Measurements from ENCODE around the gene GGA3. TPM values are rescaled to one million over a fixed set of nuclear protein-coding genes. Genes with fewer than 3 reads are reported as not detected.
"Not testable (repeated sequence)": the region's sequence is repeated elsewhere in the genome, so short reads cannot be mapped to it uniquely, and the experiment has no call there.

GGA3 gene
- total RNA-seq, 2 experiments from 2014 or later = 68.5 to 70.7 TPM

DNA sequence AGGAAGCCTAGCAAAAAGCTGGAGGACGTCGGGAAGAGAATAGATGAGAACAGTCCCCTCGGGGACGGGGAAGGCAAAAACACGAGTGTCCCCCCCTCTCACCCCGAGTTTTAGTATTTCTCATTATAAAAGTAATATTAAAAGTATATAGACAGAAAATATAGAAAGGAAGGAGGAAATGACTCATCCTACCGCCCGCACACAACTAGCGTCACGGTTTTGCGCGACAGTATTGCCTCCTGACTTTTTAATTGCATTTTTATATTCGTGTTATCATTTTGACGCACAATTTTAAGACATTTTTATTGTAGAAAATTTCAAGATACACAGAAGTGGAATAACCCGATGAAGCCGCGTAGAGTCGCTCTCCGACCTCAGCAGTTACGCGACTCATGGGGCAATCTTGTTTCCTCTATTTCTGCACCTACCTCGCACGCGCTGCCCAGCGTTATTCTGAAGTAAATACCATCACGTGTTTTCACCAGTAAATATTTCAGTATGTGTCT lies 28.5 kb upstream of the GGA3 start:
- Mint-ChIP-seq H3K36me3 (peaks cover 20% of the 10 kb centered on the region), H3K4me1 (ENCODE audit: low read depth) (peaks cover 27% of the 10 kb centered on the region), H3K27ac (peak overlapping the region; percentile 100), H3K9me3 (no peaks in the 10 kb centered on the region), H3K27me3 (no peaks in the 10 kb centered on the region), H3K4me3 (peak overlapping the region; percentile 96)
- peak; percentile 85 for DNase-seq
- ChIA-PET POLR2A (interaction anchor here (0.8 to 2.8 kb wide), 15 partner anchors 8 to 417 kb away, joined by 3 to 40 read pairs (median 4); partner anchors contain the start of genes FDXR, GGA3, GRB2 and MIF4GD), CTCF (interaction anchor here (0.8 to 2.9 kb wide), 21 partner anchors 8 to 329 kb away, joined by 3 to 56 read pairs (median 7); partner anchors contain the start of genes GGA3, GRB2, MIF4GD and MRPS7)
- intact Hi-C loops (cut with micrococcal nuclease) = loop anchor here (1.0 to 10.0 kb wide), 12 partner anchors 7 to 495 kb away; partner anchors contain the start of genes CASKIN2, GGA3, GRB2 and MIF4GD

DNA sequence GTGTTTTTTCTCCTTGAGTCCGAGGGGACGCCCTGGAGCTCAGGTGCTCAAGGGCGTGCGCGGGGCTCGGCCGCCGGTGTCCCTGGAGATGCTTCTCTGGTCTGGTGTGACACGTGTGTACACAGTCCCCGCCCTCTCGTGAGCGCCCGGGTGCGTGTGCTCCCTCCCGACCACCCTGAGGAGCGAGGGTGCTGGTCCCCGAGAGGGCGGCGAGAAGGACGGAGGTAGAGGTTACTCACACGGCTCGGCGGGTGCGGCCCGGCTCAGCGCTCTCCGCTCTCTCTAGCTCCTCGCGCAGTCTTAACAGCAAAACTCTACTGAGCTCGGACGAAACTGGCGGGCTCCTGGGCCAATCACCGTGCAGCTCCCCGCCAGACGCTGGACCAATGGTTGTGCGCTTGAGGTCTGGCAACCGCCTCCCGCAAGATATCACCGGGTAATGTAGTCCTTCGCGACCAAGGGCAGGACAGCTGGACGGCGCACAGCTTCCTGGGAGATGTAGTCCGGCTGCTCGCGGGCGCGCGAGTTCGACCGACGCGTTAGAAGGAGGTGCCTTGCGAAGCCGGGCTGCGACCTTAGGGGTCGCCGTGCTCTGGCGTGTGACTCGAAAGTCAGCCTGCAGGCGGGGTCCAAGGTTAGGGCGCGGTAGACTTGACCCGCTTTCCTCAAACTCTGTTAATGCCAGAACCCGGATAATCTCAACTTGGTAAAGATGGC lies 27.9 kb upstream of the GGA3 start, which contains the start of gene SLC25A19:
Gene SLC25A19 (minus strand): TSS at position 319 of the 717 bp plus-strand sequence. CDS start 2,669 bp downstream, outside the sequence.
- H3K4me1 Mint-ChIP-seq (ENCODE audit: low read depth) = peaks cover 21% of the 10 kb centered on the region
- H3K36me3 Mint-ChIP-seq = peaks cover 21% of the 10 kb centered on the region
- intact Hi-C loops (cut with micrococcal nuclease) = loop anchor here (1.0 to 5.0 kb wide), 10 partner anchors 8 to 255 kb away; partner anchors contain the start of genes CASKIN2, GGA3, GRB2 and MIF4GD
- peak; percentile 99 for DNase-seq
- H3K27me3 Mint-ChIP-seq = no peaks in the 10 kb centered on the region
- peak within 1 kb of the TSS; percentile 100 for H3K27ac Mint-ChIP-seq
- H3K9me3 Mint-ChIP-seq = no peaks in the 10 kb centered on the region
- H3K4me3 Mint-ChIP-seq = peak within 1 kb of the TSS; percentile 96
- ChIA-PET CTCF (interaction anchor here (0.8 to 2.9 kb wide), 23 partner anchors 8 to 328 kb away, joined by 3 to 56 read pairs (median 6); partner anchors contain the start of genes GGA3, GRB2, LLGL2 and MIF4GD), POLR2A (interaction anchor here (0.8 to 2.8 kb wide), 18 partner anchors 8 to 416 kb away, joined by 3 to 40 read pairs (median 4); partner anchors contain the start of genes FDXR, GGA3, GRB2 and MIF4GD)

DNA sequence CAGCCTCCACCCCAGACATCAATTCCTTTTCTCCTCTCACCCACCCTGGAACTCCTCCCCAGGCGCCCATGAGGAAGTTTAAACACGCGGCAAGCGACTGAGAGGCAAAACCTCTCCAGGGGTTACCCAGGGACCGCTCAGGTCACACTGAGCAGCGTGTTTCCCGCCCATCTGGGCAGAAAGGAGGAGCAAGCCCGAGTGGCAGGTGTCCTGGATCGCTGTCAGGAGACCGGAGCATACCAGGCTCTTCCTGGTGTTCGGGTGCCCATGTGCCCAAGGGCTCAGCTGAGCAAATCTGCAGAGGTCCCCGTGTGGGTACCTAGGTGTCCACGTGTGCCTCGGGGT lies 27.3 kb upstream of the GGA3 start:
- H3K27ac Mint-ChIP-seq = peak overlapping the region; percentile 100
- ChIA-PET CTCF (interaction anchor here (0.8 to 2.9 kb wide), 21 partner anchors 9 to 328 kb away, joined by 3 to 56 read pairs (median 7); partner anchors contain the start of genes GGA3, GRB2, LLGL2 and MIF4GD), POLR2A (interaction anchor here (0.8 to 2.8 kb wide), 18 partner anchors 9 to 416 kb away, joined by 3 to 40 read pairs (median 4); partner anchors contain the start of genes FDXR, GGA3, GRB2 and MIF4GD)
- peaks cover 25% of the 10 kb centered on the region for H3K36me3 Mint-ChIP-seq
- H3K4me1 Mint-ChIP-seq (ENCODE audit: low read depth) = peaks cover 20% of the 10 kb centered on the region
- no peaks in the 10 kb centered on the region for H3K27me3 Mint-ChIP-seq
- peak; percentile 66 for DNase-seq
- H3K9me3 Mint-ChIP-seq = no peaks in the 10 kb centered on the region
- peak overlapping the region; percentile 96 for H3K4me3 Mint-ChIP-seq
- intact Hi-C loops (cut with micrococcal nuclease) = loop anchor here (1.0 to 5.0 kb wide), 10 partner anchors 9 to 254 kb away; partner anchors contain the start of genes CASKIN2, GGA3, GRB2 and MIF4GD

DNA sequence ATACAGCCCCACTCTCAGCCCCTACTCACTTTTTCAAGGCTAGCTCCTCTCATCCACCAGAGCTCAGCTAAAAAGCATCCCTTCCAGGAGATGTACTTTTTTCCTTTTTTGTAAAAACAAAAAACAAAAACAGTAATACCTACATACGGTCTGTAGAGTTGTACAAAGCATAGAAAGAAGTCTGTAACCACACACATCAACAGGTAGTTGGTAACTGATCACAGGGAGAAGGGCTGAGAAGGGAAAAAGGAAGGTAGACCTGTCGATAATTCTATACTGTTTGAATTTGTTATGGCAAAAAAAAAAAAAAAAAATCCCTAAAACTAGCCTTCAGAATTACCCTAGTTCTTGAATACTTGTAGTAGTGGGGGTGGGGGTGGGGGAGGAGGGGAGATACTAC lies 27.0 kb upstream of the GGA3 start:
- no peaks in the 10 kb centered on the region for H3K27me3 Mint-ChIP-seq
- H3K9me3 Mint-ChIP-seq = no peaks in the 10 kb centered on the region
- H3K4me3 Mint-ChIP-seq = peak overlapping the region; percentile 96
- peak overlapping the region; percentile 100 for H3K27ac Mint-ChIP-seq
- peaks cover 28% of the 10 kb centered on the region for H3K36me3 Mint-ChIP-seq
- ChIA-PET CTCF (interaction anchor here (1.0 to 2.9 kb wide), 11 partner anchors 9 to 327 kb away, joined by 4 to 56 read pairs (median 7); partner anchors contain the start of genes GGA3, MIF4GD, MRPS7 and TSEN54), POLR2A (interaction anchor here (0.9 to 2.8 kb wide), 12 partner anchors 9 to 415 kb away, joined by 3 to 40 read pairs (median 4); partner anchors contain the start of genes FDXR, GGA3, GRB2 and MIF4GD)
- no peak for DNase-seq
- intact Hi-C loops (cut with micrococcal nuclease) = loop anchor here (5.0 kb wide), 2 partner anchors 106 to 229 kb away; partner anchors contain the start of genes CASKIN2, SUMO2 and TSEN54
- H3K4me1 Mint-ChIP-seq (ENCODE audit: low read depth) = peaks cover 20% of the 10 kb centered on the region

DNA sequence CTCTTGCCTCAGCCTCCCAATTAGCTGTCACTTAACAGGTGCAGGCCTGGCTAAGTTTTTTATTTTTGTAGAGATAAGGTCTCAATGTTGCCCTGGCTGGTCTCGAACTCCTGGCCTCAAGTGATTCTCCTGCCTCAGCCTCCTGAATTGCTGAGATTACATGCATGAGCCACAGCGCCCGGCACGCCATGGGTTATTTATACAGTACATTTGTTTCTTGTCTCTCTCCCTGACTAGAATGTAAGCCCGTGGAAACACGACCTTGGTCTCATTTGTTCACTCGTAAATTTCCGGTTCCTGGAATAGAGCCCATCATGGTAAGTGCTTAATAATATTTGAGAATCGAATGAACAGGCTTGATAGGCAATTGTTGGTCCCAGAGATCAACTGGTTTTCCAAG lies 25.8 kb upstream of the GGA3 start:
- ChIA-PET POLR2A (no interaction called here), CTCF (no interaction called here)
- intact Hi-C loops (cut with micrococcal nuclease) = loop anchor here (5.0 kb wide), 2 partner anchors 105 to 230 kb away; partner anchors contain the start of genes CASKIN2, SUMO2 and TSEN54
- Mint-ChIP-seq H3K27ac (no peak overlapping the region), H3K4me3 (peak overlapping the region; percentile 8), H3K9me3 (no peaks in the 10 kb centered on the region), H3K4me1 (ENCODE audit: low read depth) (peaks cover 20% of the 10 kb centered on the region), H3K36me3 (peaks cover 30% of the 10 kb centered on the region), H3K27me3 (no peaks in the 10 kb centered on the region)
- no peak for DNase-seq

DNA sequence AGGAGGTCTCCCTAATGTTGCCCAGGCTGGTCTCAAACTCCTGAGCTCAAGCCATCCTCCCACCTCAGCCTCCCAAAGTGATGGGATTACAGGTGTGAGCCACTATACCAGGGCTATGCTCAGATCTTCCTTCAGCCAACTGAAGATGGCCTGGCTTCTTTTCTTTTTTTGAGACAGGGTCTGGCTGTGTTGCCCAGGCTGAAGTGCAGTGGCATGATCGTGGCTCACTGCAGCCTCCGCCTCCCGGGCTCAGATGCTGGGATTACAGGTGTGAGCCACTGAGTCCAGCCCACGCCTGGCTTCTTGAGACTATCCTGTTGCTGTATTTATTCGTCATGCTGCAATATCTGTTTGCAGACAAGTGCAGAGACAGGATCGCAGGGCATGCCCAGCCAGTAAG lies 23.7 kb upstream of the GGA3 start:
- no peak overlapping the region for H3K4me3 Mint-ChIP-seq
- CTCF ChIA-PET = interaction anchor here (0.5 to 2.6 kb wide), 3 partner anchors 15 to 348 kb away, joined by 3 to 10 read pairs (median 4); partner anchors contain the start of gene MIF4GD
- no peak for DNase-seq
- intact Hi-C loops (cut with micrococcal nuclease) = loop anchor here (5.0 kb wide), 2 partner anchors 103 to 232 kb away; partner anchors contain the start of genes CASKIN2, SUMO2 and TSEN54
- no peaks in the 10 kb centered on the region for H3K27me3 Mint-ChIP-seq
- no peaks in the 10 kb centered on the region for H3K9me3 Mint-ChIP-seq
- H3K36me3 Mint-ChIP-seq = peaks cover 36% of the 10 kb centered on the region
- no peak overlapping the region for H3K27ac Mint-ChIP-seq
- peaks cover 17% of the 10 kb centered on the region for H3K4me1 Mint-ChIP-seq (ENCODE audit: low read depth)
- POLR2A ChIA-PET = interaction anchor here (0.6 kb wide), 1 partner anchor 24 kb away, joined by 3 read pairs; the partner anchor contains the start of gene GGA3

DNA sequence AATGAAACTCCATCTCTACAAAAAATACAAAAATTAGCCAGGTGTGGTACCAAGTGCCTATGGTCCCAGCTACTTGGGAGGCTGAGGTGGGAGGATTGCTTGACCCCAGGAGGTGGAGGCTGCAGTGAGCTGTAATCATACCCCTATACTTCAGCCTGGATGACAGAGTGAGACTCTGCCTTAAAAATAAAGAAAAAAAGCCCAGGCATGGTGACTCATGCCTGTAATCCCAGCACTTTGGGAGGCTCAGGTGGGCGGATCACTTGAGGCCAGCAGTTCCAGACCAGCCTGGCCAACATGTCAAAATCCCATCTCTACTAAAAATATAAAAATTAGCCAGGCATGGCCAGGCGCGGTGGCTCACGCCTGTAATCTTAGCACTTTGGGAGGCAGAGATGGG lies 18.8 kb upstream of the GGA3 start:
- peaks cover 25% of the 10 kb centered on the region for H3K36me3 Mint-ChIP-seq
- CTCF ChIA-PET; H3K27me3 Mint-ChIP-seq; DNase-seq; intact Hi-C loops (cut with micrococcal nuclease); POLR2A ChIA-PET; H3K27ac Mint-ChIP-seq; H3K4me3 Mint-ChIP-seq; H3K4me1 Mint-ChIP-seq (ENCODE audit: low read depth); H3K9me3 Mint-ChIP-seq: not testable (repeated sequence)

DNA sequence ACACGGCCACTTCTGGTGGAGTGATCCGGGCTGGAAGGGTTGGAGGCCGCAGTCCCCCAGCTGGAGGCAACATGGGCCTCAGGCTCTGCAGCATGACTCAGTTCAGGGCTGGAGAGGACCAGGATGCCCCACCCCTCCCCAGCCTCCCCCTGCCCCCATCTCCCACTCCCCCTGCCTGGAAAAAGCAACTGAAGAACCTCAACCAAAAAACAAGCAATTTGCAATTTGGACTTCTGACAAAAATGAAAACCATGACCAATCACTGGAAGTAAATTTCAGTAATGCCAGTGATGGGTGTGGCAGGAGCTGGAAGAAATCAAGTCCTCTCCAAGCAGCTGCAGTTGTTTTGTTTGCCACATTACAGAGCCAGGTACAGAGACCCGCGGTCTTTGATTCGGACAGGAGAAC lies 16.3 kb upstream of the GGA3 start:
- H3K4me3 Mint-ChIP-seq = no peak overlapping the region
- peaks cover 6% of the 10 kb centered on the region for H3K4me1 Mint-ChIP-seq (ENCODE audit: low read depth)
- intact Hi-C loops (cut with micrococcal nuclease) = no loop called here
- H3K9me3 Mint-ChIP-seq = no peaks in the 10 kb centered on the region
- no peak overlapping the region for H3K27ac Mint-ChIP-seq
- H3K27me3 Mint-ChIP-seq = no peaks in the 10 kb centered on the region
- no peak for DNase-seq
- ChIA-PET CTCF (interaction anchor here (1.0 to 1.4 kb wide), 4 partner anchors 12 to 47 kb away, joined by 3 to 6 read pairs (median 4); partner anchors contain the start of genes GGA3, MRPS7 and SLC25A19), POLR2A (interaction anchor here (1.0 to 1.1 kb wide), 2 partner anchors 11 to 12 kb away, joined by 3 to 4 read pairs; partner anchors contain the start of gene SLC25A19)
- peaks cover 17% of the 10 kb centered on the region for H3K36me3 Mint-ChIP-seq

DNA sequence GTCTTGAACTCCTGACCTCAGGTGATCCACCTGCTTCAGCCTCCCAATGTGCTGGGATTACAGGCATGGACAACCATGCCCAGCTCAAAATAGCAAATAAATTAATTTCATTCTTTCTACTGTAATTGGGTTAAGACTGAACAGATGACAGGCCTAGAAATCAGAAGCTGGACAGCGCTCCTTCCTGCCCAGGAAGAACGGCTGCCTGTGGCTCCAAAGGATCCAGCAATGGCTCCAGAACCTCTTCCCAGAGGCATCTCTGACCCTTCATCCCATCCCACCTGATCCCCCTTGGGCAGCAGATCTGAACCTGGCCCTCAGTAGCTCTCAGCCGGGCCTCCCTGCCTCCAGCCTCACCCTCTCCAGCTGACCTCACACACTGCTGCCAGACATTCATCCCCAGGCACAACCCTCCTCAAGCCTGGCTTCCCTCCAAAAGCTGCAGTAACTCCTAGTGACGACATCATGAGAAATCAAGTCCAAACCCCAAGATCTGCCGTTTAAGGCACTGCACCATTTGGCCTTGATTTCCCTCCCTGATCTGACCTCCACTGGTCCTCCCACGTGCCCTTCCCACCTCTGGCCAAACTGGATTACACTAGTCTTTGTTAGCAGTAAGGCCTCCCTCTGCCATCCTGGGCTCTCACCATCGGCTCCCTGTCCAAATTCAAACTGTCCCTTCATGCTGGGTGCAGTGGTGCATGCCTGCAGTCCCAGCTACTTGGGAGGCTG lies 12.7 kb upstream of the GGA3 start:
- Mint-ChIP-seq H3K4me3 (no peak overlapping the region), H3K36me3 (peaks cover 17% of the 10 kb centered on the region), H3K4me1 (ENCODE audit: low read depth) (peaks cover 21% of the 10 kb centered on the region), H3K27ac (no peak overlapping the region), H3K27me3 (no peaks in the 10 kb centered on the region), H3K9me3 (no peaks in the 10 kb centered on the region)
- ChIA-PET CTCF (interaction anchor here (1.1 to 6.8 kb wide), 4 partner anchors 15 to 182 kb away, joined by 3 to 41 read pairs (median 6); partner anchors contain the start of gene SLC25A19), POLR2A (interaction anchor here (0.8 to 1.5 kb wide), 4 partner anchors 12 to 23 kb away, joined by 3 to 7 read pairs (median 4); partner anchors contain the start of genes GGA3, MRPS7 and SLC25A19)
- no peak for DNase-seq
- intact Hi-C loops (cut with micrococcal nuclease) = loop anchor here (5.0 kb wide), 1 partner anchor 243 kb away; the partner anchor contains the start of genes CASKIN2 and TSEN54

DNA sequence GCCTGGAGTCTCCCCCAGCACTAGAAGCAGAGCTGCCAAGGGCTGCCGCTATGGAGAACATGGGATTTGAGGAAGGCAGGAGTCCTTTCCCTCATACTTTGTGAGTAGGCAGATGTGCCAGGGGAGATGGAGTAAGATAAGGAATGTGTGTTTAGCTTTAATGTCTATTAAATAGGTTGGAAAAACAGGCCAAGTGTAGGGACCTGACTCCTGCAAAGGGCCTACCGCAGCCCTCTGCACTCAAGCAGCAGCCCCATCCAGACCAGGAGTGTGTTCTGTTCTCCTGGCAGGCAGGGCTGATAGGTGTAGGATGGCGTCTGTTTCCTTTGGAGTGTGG lies 11.4 kb upstream of the GGA3 start:
- H3K4me1 Mint-ChIP-seq (ENCODE audit: low read depth) = peaks cover 29% of the 10 kb centered on the region
- POLR2A ChIA-PET = interaction anchor here (1.4 to 1.5 kb wide), 2 partner anchors 11 to 16 kb away, joined by 5 to 7 read pairs; partner anchors contain the start of genes GGA3, MRPS7 and SLC25A19
- no peaks in the 10 kb centered on the region for H3K27me3 Mint-ChIP-seq
- intact Hi-C loops (cut with micrococcal nuclease) = loop anchor here (5.0 kb wide), 1 partner anchor 244 kb away; the partner anchor contains the start of genes CASKIN2 and TSEN54
- no peaks in the 10 kb centered on the region for H3K9me3 Mint-ChIP-seq
- peak overlapping the region; percentile 75 for H3K4me3 Mint-ChIP-seq
- DNase-seq = no peak
- H3K36me3 Mint-ChIP-seq = peaks cover 15% of the 10 kb centered on the region
- CTCF ChIA-PET = interaction anchor here (0.8 to 6.8 kb wide), 6 partner anchors 11 to 159 kb away, joined by 3 to 106 read pairs (median 38); partner anchors contain the start of genes GGA3 and MRPS7
- H3K27ac Mint-ChIP-seq = peak overlapping the region; percentile 63

All from activated CD4-positive, alpha-beta memory T cell treated with anti-CD3 and anti-CD28 coated beads for 36 hours (primary cell).